ENCODE measurements around the gene SLC4A3.
"Not testable (repeated sequence)": the region's sequence is repeated elsewhere in the genome, so short reads cannot be mapped to it uniquely, and the experiment has no call there.

SLC4A3 gene

GRCh38 chr2:219651656-219652055 lies 24.2 kb downstream of the SLC4A3 start:
- not testable (repeated sequence) for DNase-seq

GRCh38 chr2:219656526-219656925 lies 29.1 kb downstream of the SLC4A3 start:
- DNase-seq: no peak

GRCh38 chr2:219658196-219658846 lies 30.9 kb downstream of the SLC4A3 start:
- DNase-seq: no peak

GRCh38 chr2:219658874-219659273 lies 31.4 kb downstream of the SLC4A3 start:
- DNase-seq: no peak

- DNase-seq: no peak
These were observed 33.9 kb downstream of the SLC4A3 start for GRCh38 chr2:219661197-219661954.

GRCh38 chr2:219661955-219662395 lies 34.5 kb downstream of the SLC4A3 start:
- no peak for DNase-seq

- no peak for DNase-seq
These were observed 35.1 kb downstream of the SLC4A3 start for GRCh38 chr2:219662566-219662965.

GRCh38 chr2:219663116-219663762 lies 35.8 kb downstream of the SLC4A3 start:
- no peak for DNase-seq

- no peak for DNase-seq
These were observed 36.6 kb downstream of the SLC4A3 start for GRCh38 chr2:219664041-219664440.

- DNase-seq: no peak
These were observed 37.5 kb downstream of the SLC4A3 start for GRCh38 chr2:219664944-219665343.

GRCh38 chr2:219665926-219666325 lies 38.5 kb downstream of the SLC4A3 start:
- DNase-seq: no peak

GRCh38 chr2:219668316-219668715 lies 40.9 kb downstream of the SLC4A3 start:
- DNase-seq: no peak

- DNase-seq: no peak
These were observed 43.0 kb downstream of the SLC4A3 start for GRCh38 chr2:219670386-219670785.

GRCh38 chr2:219671279-219671678 lies 43.8 kb downstream of the SLC4A3 start:
- DNase-seq: no peak

- DNase-seq: no peak
These were observed 45.0 kb downstream of the SLC4A3 start for GRCh38 chr2:219672406-219672805.

GRCh38 chr2:219675221-219675620 lies 47.8 kb downstream of the SLC4A3 start:
- DNase-seq: no peak

GRCh38 chr2:219676586-219676985 lies 49.2 kb downstream of the SLC4A3 start:
- no peak for DNase-seq

- no peak for DNase-seq
These were observed 51.6 kb downstream of the SLC4A3 start for GRCh38 chr2:219679041-219679440.

- no peak for DNase-seq
These were observed 52.1 kb downstream of the SLC4A3 start for GRCh38 chr2:219679571-219679970.

GRCh38 chr2:219680958-219681693 lies 53.7 kb downstream of the SLC4A3 start:
- DNase-seq: no peak

GRCh38 chr2:219681694-219682300 lies 54.4 kb downstream of the SLC4A3 start:
- DNase-seq: no peak

- DNase-seq: not testable (repeated sequence)
These were observed 56.0 kb downstream of the SLC4A3 start for GRCh38 chr2:219683474-219683873.

All from activated CD8-positive, alpha-beta memory T cell treated with anti-CD3 and anti-CD28 coated beads, Interleukin-2, amount 50 U/mL, for 4 hours (primary cell).